Erythroblast (primary cell): ENCODE results near the gene C1orf167.

ENCODE experiments used
- GATA1 ChIP-seq: IDR thresholded peaks from 2 replicates; pipeline ENCODE4 v1.6.1; 2011; ENCODE audit warnings: low read depth, mild to moderate bottlenecking, control low read depth, low read length, moderate library complexity
- POLR2A ChIP-seq: IDR thresholded peaks from 2 replicates; pipeline ENCODE4 v1.6.1; 2011; ENCODE audit warnings: mild to moderate bottlenecking, low read length

- TF ChIP-seq POLR2A (no peak), GATA1 (no peak)
Observed at GRCh38 chr1:11806307-11806936, 44.4 kb downstream of the C1orf167 start.
